ENCODE results near the gene TRIB2.

DNA sequence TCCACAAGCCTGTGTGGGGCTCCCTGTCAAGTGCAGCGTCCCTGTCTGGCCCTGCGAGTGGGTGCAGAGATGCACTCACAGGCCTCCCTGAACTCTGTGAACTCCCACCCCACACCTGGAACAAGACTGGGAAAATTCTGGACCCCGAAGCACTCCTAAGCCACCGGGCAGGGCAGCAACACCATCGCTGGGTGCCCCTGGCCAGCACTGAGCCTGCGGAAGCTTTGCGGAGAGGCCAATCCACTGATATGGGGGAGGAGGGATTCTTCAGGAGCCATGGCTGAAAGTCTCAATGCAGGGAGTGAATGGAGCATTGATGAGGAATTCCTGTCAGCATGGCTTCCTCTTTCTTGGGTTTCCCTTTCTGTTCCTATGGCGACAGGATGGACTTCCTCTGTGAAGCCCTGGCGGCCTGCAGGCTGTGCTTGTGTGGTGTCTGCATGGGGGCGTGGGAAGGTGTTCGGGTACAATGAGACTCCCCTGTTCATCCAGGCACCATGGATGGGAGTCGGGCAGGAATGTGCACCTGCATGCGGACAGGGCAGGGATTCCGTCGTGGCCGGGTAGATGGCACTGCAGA is 15.1 kb downstream of the TRIB2 start:
- TF ChIP-seq, protein P1, sequence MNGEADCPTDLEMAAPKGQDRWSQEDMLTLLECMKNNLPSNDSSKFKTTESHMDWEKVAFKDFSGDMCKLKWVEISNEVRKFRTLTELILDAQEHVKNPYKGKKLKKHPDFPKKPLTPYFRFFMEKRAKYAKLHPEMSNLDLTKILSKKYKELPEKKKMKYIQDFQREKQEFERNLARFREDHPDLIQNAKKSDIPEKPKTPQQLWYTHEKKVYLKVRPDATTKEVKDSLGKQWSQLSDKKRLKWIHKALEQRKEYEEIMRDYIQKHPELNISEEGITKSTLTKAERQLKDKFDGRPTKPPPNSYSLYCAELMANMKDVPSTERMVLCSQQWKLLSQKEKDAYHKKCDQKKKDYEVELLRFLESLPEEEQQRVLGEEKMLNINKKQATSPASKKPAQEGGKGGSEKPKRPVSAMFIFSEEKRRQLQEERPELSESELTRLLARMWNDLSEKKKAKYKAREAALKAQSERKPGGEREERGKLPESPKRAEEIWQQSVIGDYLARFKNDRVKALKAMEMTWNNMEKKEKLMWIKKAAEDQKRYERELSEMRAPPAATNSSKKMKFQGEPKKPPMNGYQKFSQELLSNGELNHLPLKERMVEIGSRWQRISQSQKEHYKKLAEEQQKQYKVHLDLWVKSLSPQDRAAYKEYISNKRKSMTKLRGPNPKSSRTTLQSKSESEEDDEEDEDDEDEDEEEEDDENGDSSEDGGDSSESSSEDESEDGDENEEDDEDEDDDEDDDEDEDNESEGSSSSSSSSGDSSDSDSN (IDR thresholded peaks at IDR 0.05; ENCODE audit: borderline replicate concordance in 1 of 2, low read depth in 2 of 2, low read length in 2 of 2), result no peak
- TF ChIP-seq ZNF561 (CRISPR knock-in tag; conservative IDR thresholded peaks at IDR 0.05) (no peak), ZNF785 (CRISPR knock-in tag; IDR thresholded peaks at IDR 0.05) (no peak), CTCF (IDR thresholded peaks at IDR 0.05 in 2 of 3, conservative IDR thresholded peaks at IDR 0.05 in 1 of 3; ENCODE audit: insufficient read depth in 2 of 3, low read depth in 1 of 3, low read length in 3 of 3) (no peak), POLR2A (conservative IDR thresholded peaks at IDR 0.05) (no peak), TRIM28 (IDR thresholded peaks at IDR 0.05) (no peak), ZNF175 (CRISPR knock-in tag; IDR thresholded peaks at IDR 0.05; ENCODE audit: low read depth) (no peak), JUND (IDR thresholded peaks at IDR 0.05; ENCODE audit: borderline replicate concordance, low read depth, low read length) (no peak), JUND (tag; IDR thresholded peaks at IDR 0.05; ENCODE audit: borderline replicate concordance, low read depth, low read length) (no peak), ZZZ3 (IDR thresholded peaks at IDR 0.05) (no peak), FOXP1 (CRISPR knock-in tag; IDR thresholded peaks at IDR 0.05) (no peak), EP300 (IDR thresholded peaks at IDR 0.05; ENCODE audit: low read length) (no peak)
- TF ChIP-seq, protein P2, sequence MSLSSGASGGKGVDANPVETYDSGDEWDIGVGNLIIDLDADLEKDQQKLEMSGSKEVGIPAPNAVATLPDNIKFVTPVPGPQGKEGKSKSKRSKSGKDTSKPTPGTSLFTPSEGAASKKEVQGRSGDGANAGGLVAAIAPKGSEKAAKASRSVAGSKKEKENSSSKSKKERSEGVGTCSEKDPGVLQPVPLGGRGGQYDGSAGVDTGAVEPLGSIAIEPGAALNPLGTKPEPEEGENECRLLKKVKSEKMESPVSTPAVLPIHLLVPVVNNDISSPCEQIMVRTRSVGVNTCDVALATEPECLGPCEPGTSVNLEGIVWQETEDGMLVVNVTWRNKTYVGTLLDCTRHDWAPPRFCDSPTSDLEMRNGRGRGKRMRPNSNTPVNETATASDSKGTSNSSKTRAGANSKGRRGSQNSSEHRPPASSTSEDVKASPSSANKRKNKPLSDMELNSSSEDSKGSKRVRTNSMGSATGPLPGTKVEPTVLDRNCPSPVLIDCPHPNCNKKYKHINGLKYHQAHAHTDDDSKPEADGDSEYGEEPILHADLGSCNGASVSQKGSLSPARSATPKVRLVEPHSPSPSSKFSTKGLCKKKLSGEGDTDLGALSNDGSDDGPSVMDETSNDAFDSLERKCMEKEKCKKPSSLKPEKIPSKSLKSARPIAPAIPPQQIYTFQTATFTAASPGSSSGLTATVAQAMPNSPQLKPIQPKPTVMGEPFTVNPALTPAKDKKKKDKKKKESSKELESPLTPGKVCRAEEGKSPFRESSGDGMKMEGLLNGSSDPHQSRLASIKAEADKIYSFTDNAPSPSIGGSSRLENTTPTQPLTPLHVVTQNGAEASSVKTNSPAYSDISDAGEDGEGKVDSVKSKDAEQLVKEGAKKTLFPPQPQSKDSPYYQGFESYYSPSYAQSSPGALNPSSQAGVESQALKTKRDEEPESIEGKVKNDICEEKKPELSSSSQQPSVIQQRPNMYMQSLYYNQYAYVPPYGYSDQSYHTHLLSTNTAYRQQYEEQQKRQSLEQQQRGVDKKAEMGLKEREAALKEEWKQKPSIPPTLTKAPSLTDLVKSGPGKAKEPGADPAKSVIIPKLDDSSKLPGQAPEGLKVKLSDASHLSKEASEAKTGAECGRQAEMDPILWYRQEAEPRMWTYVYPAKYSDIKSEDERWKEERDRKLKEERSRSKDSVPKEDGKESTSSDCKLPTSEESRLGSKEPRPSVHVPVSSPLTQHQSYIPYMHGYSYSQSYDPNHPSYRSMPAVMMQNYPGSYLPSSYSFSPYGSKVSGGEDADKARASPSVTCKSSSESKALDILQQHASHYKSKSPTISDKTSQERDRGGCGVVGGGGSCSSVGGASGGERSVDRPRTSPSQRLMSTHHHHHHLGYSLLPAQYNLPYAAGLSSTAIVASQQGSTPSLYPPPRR (CRISPR knock-in tag; IDR thresholded peaks at IDR 0.05; ENCODE audit: borderline replicate concordance), result no peak
- TF ChIP-seq, protein P3, sequence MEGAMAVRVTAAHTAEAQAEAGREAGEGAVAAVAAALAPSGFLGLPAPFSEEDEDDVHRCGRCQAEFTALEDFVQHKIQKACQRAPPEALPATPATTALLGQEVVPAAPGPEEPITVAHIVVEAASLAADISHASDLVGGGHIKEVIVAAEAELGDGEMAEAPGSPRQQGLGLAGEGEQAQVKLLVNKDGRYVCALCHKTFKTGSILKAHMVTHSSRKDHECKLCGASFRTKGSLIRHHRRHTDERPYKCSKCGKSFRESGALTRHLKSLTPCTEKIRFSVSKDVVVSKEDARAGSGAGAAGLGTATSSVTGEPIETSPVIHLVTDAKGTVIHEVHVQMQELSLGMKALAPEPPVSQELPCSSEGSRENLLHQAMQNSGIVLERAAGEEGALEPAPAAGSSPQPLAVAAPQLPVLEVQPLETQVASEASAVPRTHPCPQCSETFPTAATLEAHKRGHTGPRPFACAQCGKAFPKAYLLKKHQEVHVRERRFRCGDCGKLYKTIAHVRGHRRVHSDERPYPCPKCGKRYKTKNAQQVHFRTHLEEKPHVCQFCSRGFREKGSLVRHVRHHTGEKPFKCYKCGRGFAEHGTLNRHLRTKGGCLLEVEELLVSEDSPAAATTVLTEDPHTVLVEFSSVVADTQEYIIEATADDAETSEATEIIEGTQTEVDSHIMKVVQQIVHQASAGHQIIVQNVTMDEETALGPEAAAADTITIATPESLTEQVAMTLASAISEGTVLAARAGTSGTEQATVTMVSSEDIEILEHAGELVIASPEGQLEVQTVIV (CRISPR knock-in tag; IDR thresholded peaks at IDR 0.05; ENCODE audit: borderline replicate concordance), result no peak
